Measurements from ENCODE around the gene LRRC18. TPM values are rescaled to one million over a fixed set of nuclear protein-coding genes. Genes with fewer than 3 reads are reported as not detected.

Gene LRRC18
- total RNA-seq, 1 experiment from 2014 or later, result not detected

DNA sequence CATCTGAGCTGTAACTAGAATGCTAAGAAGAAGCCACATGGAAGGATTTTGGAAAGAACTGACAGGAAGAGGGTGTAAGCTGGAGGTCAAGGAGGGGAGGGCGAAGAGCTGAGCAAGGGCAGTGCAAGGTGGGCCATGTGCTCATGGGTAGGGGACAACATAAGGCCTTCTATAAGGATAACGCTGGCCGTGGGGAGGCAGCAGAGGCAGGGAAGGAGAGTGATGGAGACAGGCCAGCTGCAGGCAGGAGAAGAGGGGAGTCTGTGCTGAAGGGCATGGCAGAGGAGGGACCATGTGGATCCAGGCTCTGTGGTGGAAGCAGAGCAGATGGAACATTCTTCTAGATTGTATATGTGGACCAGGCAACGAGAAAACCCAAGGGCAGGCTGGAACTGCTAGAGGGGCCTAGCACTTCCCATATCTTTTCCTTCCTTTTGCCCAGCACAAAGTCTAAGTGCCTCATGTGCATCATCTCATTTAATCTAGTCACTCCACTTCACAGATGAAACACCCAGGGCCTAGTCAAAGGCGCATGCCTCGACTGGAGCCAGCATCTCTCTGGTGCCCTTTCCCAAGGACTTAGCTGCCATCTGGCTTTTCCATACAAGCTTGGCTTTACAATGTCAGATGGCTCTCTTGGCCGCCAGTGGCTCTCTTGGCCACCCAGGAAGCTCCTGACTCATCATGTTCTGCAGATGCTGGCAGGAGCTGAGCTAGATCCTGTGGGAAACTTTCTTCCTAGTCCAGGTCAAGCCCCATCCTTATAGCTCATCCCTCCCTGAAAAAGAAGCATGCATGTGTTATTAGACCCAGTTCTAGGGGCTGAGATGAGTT is 6.6 kb downstream of the LRRC18 start:
- TF ChIP-seq, protein P1, sequence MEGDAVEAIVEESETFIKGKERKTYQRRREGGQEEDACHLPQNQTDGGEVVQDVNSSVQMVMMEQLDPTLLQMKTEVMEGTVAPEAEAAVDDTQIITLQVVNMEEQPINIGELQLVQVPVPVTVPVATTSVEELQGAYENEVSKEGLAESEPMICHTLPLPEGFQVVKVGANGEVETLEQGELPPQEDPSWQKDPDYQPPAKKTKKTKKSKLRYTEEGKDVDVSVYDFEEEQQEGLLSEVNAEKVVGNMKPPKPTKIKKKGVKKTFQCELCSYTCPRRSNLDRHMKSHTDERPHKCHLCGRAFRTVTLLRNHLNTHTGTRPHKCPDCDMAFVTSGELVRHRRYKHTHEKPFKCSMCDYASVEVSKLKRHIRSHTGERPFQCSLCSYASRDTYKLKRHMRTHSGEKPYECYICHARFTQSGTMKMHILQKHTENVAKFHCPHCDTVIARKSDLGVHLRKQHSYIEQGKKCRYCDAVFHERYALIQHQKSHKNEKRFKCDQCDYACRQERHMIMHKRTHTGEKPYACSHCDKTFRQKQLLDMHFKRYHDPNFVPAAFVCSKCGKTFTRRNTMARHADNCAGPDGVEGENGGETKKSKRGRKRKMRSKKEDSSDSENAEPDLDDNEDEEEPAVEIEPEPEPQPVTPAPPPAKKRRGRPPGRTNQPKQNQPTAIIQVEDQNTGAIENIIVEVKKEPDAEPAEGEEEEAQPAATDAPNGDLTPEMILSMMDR (conservative IDR thresholded peaks at IDR 0.05), result no peak
- H3K9me3 Mint-ChIP-seq, result no peaks in the 10 kb centered on the region

More for the DNA sequence above, 6.6 kb downstream of the LRRC18 start:
- Histone ChIP-seq H3K4me2 (ENCODE audit: insufficient read depth, insufficient read length, low read length) (no peak overlapping the region), H4K8ac (replicated peaks; ENCODE audit: insufficient read length, low read depth, low read length) (no peak overlapping the region), H2BK15ac (ENCODE audit: low read depth, low read length) (no peak overlapping the region), H3K27me3 (ENCODE audit: insufficient read depth, low read length) (no peaks in the 10 kb centered on the region), H3K56ac (ENCODE audit: insufficient read length, low read depth, low read length) (no peak overlapping the region), H2BK120ac (ENCODE audit: low read depth, low read length, poor library complexity, severe bottlenecking) (no peak overlapping the region), H3K23ac (ENCODE audit: insufficient read length, low read depth, low read length) (no peak overlapping the region), H4K91ac (ENCODE audit: insufficient read length, low read depth, low read length) (no peak overlapping the region), H3K4ac (ENCODE audit: low read depth, low read length) (no peak overlapping the region), H3K14ac (ENCODE audit: insufficient read depth, low read length) (no peak overlapping the region), H2BK20ac (ENCODE audit: low read depth, low read length, poor library complexity, severe bottlenecking) (no peak overlapping the region), H3K23me2 (ENCODE audit: insufficient read length, low read depth, low read length, poor library complexity, severe bottlenecking) (no peaks in the 10 kb centered on the region), H3K79me1 (ENCODE audit: insufficient read depth, low read depth, low read length, poor library complexity, severe bottlenecking) (no peaks in the 10 kb centered on the region), H4K5ac (ENCODE audit: insufficient read length, low read depth, low read length) (no peak overlapping the region), H2AK5ac (ENCODE audit: insufficient read length, low read length) (no peak overlapping the region), H3K27ac (ENCODE audit: insufficient read length, low read depth, low read length) (no peak overlapping the region), H2AFZ (ENCODE audit: low read length) (no peak overlapping the region), H4K20me1 (ENCODE audit: control insufficient read depth, insufficient read depth, insufficient read length) (no peaks in the 10 kb centered on the region), H3K9ac (ENCODE audit: extremely low read depth, insufficient read length, low read length) (no peak overlapping the region), H3K9me3 (ENCODE audit: control insufficient read depth, low read depth, low read length) (no peaks in the 10 kb centered on the region), H3K4me1 (ENCODE audit: insufficient read depth, low read length) (no peaks in the 10 kb centered on the region), H3T11ph (ENCODE audit: low read length) (no peak overlapping the region), H2BK12ac (ENCODE audit: insufficient read length, low read depth, low read length) (no peak overlapping the region), H2BK5ac (ENCODE audit: insufficient read length, low read length) (no peak overlapping the region), H3K79me2 (ENCODE audit: insufficient read depth, low read length) (no peaks in the 10 kb centered on the region), H3K18ac (ENCODE audit: insufficient read length, low read depth, low read length) (no peak overlapping the region)
- peak overlapping the region in 1 of 3 experiments; percentile 31; a peak in 1 of 7 replicates for H3K27ac Mint-ChIP-seq
- no peak overlapping the region for H3K4me3 Mint-ChIP-seq
- H3K36me3 Mint-ChIP-seq (ENCODE audit: insufficient read depth in 1 of 3, low read depth in 3 of 3), result no peaks in the 10 kb centered on the region
- peaks cover 8 to 17% of the 10 kb centered on the region in 2 experiments for H3K4me1 Mint-ChIP-seq
- WGBS (ENCODE audit: extremely low coverage, insufficient read length, low lambda C conversion rate), result no CpG with 5 or more reads among the region's 7 CpGs
- DNase-seq, result peak; percentile 13
- H3K27me3 Mint-ChIP-seq (ENCODE audit: low read depth), result peaks cover 3% of the 10 kb centered on the region

All from H9 (cell line).